CD4-positive, alpha-beta T cell treated with Interleukin-10 for 1 hour (primary cell): ENCODE measurements around the gene OSBPL2.

Experiments used
- DNase-seq: peaks from one replicate; pipeline ENCODE4 v3.0.0-alpha.2; 2020

The OSBPL2 gene

GRCh38 chr20:62315773-62316172, 77.5 kb downstream of the OSBPL2 start:
- no peak for DNase-seq

- no peak for DNase-seq
Measured at GRCh38 chr20:62316331-62317166, 78.2 kb downstream of the OSBPL2 start.

GRCh38 chr20:62317167-62317655, 78.9 kb downstream of the OSBPL2 start:
- DNase-seq = no peak

GRCh38 chr20:62318400-62319345, 80.4 kb downstream of the OSBPL2 start:
- DNase-seq = no peak

GRCh38 chr20:62319346-62319909, 81.1 kb downstream of the OSBPL2 start:
- no peak for DNase-seq

- no peak for DNase-seq
Measured at GRCh38 chr20:62320581-62321354, 82.4 kb downstream of the OSBPL2 start.

- no peak for DNase-seq
Measured at GRCh38 chr20:62321521-62321948, 83.2 kb downstream of the OSBPL2 start.

GRCh38 chr20:62321975-62322374, 83.7 kb downstream of the OSBPL2 start:
- no peak for DNase-seq

GRCh38 chr20:62322492-62323041, 84.2 kb downstream of the OSBPL2 start:
- DNase-seq = no peak

GRCh38 chr20:62323146-62323979, 85.0 kb downstream of the OSBPL2 start:
- no peak for DNase-seq

- no peak for DNase-seq
Measured at GRCh38 chr20:62323980-62324906, 85.9 kb downstream of the OSBPL2 start.

GRCh38 chr20:62325172-62325905, 87.0 kb downstream of the OSBPL2 start:
- no peak for DNase-seq

GRCh38 chr20:62326559-62326958, 88.2 kb downstream of the OSBPL2 start:
- DNase-seq = no peak

GRCh38 chr20:62326959-62327725, 88.8 kb downstream of the OSBPL2 start:
- DNase-seq = no peak

- no peak for DNase-seq
Measured at GRCh38 chr20:62327726-62328495, 89.6 kb downstream of the OSBPL2 start.

- DNase-seq = no peak
Measured at GRCh38 chr20:62328684-62329388, 90.5 kb downstream of the OSBPL2 start.
